ENCODE measurements around the gene STK17B.
"Not testable (repeated sequence)": the region's sequence is repeated elsewhere in the genome, so short reads cannot be mapped to it uniquely, and the experiment has no call there.

Gene STK17B

GRCh38 chr2:196171248-196171871 is at the start of gene STK17B:
Gene STK17B, minus strand, starts transcription at chr2:196171578. Its CDS starts 8,195 bp downstream, at chr2:196163383.
- peak; percentile 94 for DNase-seq

DNA sequence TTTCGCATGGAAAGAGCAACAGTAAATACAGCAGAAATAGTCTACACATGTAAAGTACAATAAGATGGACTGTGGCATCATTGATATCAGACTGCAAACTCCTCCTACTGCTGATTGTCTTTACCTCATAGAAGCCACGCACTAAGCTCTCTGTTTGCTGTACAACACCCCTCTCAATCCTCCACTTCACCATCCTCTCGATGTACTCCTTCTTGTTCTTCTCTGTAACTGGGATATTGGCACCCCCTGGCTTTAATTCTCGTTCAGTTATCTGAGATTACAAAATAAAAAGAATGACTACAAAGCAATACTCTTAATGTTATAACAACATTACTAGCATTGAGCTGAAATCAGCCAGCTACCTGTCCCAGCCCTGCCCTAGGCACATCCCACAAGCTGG is 49.3 kb upstream of the STK17B start:
- DNase-seq: no peak

- DNase-seq: no peak
Measured at GRCh38 chr2:196219671-196220070, 48.3 kb upstream of the STK17B start.

GRCh38 chr2:196218106-196218505 is 46.7 kb upstream of the STK17B start:
- no peak for DNase-seq

- DNase-seq: no peak
Measured at GRCh38 chr2:196217116-196217515, 45.7 kb upstream of the STK17B start.

DNA sequence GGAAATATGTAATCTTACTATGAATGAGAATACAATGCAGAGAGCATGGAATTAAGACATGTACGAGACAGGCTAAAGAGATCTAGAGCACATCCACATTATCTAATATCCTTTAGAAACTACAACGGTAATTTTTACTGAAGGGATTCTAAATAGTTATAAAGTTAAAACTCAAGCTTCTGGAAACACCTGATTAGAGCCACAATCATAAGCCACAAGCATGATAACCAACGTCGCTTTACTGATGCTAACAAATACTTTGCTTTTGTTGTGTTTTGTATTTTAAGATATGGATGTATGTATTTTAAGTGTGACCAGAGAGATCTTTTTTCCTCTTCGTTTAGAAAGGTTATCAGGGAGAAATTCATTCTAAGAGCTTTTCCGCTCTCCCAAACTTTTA is 44.0 kb upstream of the STK17B start:
- DNase-seq: no peak

GRCh38 chr2:196214156-196214555 is 42.8 kb upstream of the STK17B start:
- DNase-seq: no peak

DNA sequence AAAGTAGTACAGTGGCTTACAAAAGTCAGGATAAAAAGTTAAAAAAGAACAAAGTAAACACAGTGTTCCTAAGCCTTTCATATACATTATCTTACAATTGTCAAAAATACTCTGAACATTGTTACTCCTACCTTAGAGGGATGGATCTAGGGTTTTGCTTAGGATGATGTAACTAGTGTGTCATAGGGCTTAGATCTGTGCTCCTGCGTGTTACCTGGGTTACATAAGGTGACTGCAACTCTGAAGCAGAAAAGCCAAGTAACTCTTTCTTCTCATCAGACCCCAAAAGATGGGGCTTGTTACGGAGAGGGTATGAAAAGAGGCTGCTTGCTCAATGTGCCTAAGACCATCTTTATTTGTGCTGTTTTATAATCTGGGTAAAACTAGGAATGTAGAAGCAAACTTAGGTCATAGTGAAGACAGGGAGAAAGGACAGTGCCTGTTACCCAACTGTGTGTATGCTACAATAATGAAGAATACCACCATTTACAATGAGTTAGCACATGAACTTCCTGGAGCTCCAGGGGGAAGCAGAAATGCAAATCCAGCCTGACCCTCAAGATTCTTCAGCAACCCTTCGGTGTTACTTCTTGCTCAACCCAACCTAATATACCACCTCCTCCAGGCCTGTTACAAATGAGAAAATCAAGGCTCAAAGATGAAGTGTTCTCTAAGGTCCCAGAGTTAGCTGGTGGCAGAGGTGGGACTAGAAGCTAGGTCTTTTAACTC is 42.0 kb upstream of the STK17B start:
- DNase-seq: no peak

DNA sequence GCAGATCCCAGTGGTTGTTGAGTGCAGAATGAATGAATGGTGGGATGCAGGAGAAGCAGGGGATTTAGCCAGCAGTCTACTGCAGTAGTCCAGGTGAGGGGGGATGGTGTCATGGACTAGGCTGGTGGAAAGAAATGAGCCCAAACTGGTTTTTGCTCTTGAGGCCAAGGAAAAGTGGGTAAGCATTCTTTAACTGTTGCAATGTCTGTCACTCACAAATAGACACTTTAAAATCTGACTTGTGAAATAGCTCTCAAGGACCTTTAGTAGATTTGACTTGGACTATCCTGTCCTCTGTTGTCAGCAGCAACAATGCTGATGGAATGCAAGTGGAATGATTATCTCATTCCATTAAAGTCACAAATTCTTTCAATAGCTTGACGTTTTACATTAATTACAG is 37.5 kb upstream of the STK17B start:
- no peak for DNase-seq

DNA sequence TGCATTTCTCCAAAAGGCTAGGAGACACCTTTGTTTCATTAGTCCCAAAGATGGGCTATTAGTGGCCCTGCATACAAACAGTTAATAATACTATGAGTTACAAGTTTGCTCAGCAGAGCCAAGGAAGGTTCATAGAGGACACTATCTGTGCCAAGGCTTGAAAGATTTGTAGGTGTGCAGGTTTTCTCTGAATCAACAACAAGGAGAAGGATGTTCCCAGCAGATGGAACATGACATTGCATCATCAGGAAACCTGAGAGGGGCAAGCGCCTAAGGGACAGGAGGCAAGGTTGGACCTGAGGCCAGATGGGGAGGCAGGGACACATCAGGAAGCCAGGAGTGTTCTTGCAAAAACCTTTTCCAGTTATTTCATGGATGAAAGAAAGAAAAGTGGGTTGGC is 35.4 kb upstream of the STK17B start:
- DNase-seq: no peak

DNA sequence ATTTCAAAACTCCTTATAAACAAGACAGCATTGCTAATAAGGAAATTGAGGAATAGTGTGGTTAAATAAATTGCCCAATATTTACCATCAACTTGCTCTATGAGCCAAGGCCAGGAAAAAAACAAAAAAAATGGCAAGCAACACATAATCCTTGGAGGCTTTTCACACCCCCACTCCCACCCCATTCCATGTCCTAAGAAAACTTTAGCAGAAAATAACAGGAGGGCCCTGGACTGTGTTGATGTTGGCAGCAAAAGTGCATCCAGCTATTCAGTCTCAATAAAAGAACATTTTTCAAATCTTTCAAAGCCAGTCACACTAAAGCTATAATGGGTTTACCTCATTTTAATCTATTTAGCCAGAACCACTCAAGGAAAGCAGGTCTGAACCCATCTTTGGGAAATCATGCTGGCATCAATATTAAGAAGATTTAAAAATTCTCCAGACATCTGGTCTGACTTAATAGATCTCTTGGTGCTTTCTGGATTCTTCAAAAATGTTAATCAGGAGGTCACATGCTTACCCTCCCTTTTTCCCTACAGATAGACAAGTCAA is 34.6 kb upstream of the STK17B start:
- DNase-seq: no peak

GRCh38 chr2:196205011-196205766 is 33.8 kb upstream of the STK17B start:
- DNase-seq: no peak

GRCh38 chr2:196201229-196202009 is 30.0 kb upstream of the STK17B start:
- no peak for DNase-seq

GRCh38 chr2:196200557-196200956 is 29.2 kb upstream of the STK17B start:
- DNase-seq: no peak

GRCh38 chr2:196195758-196196157 is 24.4 kb upstream of the STK17B start:
- no peak for DNase-seq

GRCh38 chr2:196195302-196195701 is 23.9 kb upstream of the STK17B start:
- no peak for DNase-seq

- no peak for DNase-seq
Measured at GRCh38 chr2:196191541-196191940, 20.2 kb upstream of the STK17B start.

DNA sequence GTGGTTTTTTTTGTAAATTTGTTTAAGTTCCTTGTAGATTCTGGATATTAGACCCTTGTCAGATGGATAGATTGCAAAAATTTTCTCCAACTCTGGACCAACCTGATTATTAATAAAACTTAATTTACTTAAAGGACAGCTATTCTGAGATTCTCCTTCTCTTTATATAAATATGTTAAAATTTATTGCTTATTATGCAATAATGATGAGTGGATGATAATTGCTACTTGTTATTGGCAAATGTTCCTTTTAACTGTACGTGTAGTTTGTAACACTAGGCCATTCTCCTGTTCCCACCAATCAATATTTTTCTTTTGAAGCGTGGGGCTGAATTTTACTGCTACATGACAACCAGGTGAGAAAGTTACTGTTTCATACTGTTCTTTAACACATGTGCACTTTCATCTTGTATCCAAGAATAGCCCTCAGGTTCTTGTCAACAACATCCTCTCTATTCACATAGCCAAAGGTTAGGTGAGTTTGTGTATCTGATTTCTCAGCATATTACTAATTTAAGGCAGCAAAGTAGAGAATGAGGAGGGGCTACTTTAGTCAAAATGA is 16.6 kb upstream of the STK17B start:
- DNase-seq: no peak

DNA sequence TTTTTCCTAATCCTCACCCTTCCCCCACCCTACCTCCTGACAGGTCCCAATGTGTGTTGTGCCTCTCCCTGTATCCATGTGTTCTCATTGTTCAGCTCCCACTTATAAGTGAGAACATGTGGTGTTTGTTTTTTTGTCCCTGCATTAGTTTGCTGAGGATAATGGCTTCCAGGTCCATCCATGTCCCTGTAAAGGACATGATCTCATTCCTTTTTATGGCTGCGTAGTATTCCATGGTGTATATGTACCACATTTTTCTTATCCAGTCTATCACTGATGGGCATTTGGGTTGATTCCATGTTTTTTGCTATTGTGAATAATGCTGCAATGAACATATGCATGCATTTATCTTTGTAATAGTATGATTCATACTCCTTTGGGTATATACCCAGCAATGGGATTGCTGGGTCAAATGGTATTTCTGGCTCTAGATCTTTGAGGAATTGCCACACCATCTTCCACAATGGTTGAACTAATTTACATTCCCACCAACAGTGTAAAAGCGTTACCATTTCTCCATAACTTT is 15.9 kb upstream of the STK17B start:
- DNase-seq: not testable (repeated sequence)

DNA sequence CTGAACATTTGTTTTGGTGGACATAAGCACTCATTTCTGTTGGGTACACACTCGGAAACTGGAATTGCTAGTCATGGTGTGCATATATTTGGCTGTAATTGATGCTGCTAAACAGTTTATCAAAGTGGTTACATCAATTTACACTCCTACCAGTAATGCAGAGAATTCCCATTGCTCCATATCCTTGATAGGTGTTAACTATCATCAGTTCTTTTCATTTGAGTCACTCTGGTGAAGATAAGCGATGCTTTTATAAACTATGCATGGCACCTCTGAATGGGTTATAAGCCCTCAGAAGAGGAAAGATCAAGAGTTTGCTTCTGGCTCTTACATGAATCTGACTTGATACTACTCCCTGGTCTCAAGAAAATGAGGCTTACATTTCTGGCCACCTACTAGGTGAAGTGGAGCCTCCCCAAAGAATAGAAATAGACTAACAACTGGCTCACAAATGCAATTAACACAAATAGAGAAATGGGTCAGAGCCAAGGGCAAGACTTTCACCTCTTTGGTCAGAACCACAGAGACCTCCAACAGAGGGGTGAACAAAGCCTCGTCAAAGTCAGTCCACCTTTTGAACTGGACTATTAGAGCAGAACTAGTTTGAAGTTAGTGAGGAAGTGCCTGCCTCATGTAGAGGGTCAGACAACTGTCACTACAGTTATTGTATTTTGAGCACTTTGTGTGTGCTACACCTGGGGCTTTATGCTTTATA is 15.0 kb upstream of the STK17B start:
- no peak for DNase-seq

GRCh38 chr2:196184921-196185320 is 13.5 kb upstream of the STK17B start:
- no peak for DNase-seq

Data from NCI-H510A (cell line).